Stimulated activated CD4-positive, alpha-beta T cell treated with anti-CD3 and anti-CD28 coated beads, Interleukin-4, amount 100 ng/mL, for 1 hour (primary cell): ENCODE data around the gene NLRX1.
A peak's percentile ranks its signal among the peaks of the same experiment; 100 is the strongest.
"Not testable (repeated sequence)": the region's sequence is repeated elsewhere in the genome, so short reads cannot be mapped to it uniquely, and the experiment has no call there.

Source experiments
- DNase-seq: peaks from one replicate; pipeline ENCODE4 v3.0.0-alpha.2; 2020

Gene NLRX1

DNA sequence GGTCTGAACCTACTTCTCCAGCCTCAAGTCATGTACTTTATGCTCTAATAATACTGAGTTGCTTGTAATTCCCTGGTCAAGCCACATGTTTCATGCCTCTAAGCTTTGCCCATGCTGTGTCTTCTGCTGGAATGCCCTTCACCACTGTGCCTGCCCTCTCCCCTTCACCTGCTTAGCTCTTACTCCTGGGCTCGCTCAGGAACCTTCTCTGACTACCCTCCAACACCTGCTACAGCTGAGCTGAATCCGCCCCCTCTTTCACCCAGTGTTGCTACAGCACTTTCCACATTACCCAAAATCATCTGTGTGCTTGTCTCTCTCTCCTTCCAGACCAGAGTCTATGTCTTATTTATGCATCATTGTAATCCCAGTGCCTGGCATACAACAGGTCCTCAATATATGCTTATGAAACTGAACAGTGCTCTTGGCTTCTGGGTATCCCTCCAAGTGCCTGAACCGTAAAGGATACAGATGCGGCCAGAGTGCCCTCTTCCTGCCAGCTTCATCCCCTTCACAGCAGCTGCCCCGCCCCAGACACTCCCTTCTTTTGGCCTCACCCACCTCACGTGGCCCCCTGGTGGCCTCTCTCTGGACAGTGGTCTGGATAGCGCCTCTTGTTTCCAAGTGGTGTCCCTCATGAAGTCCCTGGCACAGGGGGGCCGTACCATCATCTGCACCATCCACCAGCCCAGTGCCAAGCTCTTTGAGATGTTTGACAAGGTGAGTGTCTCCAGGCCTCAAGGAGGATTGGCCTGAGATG, 12.6 kb upstream of the NLRX1 start:
- DNase-seq: no peak

DNA sequence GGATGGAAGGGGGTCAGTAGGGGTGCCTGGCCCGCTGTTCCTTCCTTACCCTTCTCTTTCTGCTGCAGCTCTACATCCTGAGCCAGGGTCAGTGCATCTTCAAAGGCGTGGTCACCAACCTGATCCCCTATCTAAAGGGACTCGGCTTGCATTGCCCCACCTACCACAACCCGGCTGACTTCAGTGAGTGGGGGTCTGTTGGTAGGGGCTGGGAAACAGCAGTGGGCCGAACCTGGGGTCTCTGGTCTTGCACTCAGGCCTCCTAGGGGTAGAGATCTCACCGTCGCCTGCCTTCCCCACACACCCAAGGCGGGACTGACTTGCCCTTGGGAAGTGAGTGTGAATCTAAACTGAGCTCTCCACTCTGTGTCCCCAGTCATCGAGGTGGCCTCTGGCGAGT, 12.0 kb upstream of the NLRX1 start:
- no peak for DNase-seq

DNA sequence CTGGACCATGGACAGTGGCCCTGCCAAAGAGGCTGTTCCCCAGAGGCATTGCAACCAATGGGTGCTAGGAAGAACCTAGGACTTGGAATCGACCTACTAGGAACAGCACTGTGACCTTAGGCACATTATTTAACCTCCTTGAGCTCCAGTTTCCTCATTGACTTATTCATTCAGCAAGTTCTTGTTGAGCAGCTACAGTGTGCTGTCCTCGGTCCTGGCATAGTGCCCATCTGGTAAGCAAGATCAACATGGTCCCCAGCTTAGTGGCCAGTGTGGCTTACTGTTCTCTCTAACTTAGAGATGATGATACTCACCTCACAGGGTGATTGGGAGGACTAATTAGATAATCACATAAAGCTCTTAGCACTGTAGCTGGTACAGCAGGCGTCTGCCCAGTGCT, 11.5 kb upstream of the NLRX1 start:
- DNase-seq: no peak

DNA sequence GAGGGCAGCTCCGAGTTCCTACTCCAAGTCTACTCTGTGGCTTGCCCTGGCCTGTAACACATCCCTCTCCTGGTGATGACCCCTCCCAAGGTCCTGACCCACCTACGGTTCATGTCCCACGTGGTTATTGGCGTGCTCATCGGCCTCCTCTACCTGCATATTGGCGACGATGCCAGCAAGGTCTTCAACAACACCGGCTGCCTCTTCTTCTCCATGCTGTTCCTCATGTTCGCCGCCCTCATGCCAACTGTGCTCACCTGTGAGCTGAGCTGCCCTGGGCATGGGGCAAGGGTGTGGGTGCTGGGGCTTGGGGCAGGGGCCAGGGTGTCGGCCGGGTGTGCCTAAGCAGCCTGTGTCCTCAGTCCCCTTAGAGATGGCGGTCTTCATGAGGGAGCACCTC, 10.1 kb upstream of the NLRX1 start:
- DNase-seq: no peak

DNA sequence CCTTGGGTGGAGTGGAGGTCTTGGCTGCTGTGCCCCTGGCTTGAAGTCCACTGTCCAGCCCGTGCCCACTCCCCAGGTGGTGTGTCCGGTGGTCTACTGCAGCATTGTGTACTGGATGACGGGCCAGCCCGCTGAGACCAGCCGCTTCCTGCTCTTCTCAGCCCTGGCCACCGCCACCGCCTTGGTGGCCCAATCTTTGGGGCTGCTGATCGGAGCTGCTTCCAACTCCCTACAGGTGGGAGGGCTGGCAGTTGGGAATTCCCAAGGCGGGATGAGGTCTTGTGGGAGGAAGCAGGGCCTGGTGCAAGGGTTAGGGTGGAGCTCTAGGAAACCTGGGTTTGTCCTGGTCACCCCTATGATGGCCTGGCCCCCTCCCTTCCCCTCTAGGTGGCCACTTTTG, 8.4 kb upstream of the NLRX1 start:
- no peak for DNase-seq

DNA sequence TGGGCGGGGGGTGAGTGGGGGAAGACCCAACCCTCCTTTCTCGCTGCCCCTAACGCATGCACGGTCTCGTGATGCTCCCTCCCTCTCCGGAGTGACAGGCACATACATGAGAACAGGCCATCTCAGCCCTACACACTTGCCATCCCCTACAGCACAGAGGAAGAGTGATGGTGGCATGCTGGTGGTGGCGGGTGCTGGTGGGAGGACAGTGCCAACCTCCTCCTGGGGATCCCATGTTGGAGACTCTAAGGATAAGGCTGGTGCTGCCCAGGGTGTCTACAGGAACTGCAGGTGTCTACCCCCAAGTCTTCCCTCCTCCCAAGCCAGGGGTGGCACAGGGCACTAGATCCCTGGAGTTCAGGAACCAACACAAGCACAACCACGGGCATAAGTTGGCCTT, 6.7 kb upstream of the NLRX1 start:
- DNase-seq: no peak

DNA sequence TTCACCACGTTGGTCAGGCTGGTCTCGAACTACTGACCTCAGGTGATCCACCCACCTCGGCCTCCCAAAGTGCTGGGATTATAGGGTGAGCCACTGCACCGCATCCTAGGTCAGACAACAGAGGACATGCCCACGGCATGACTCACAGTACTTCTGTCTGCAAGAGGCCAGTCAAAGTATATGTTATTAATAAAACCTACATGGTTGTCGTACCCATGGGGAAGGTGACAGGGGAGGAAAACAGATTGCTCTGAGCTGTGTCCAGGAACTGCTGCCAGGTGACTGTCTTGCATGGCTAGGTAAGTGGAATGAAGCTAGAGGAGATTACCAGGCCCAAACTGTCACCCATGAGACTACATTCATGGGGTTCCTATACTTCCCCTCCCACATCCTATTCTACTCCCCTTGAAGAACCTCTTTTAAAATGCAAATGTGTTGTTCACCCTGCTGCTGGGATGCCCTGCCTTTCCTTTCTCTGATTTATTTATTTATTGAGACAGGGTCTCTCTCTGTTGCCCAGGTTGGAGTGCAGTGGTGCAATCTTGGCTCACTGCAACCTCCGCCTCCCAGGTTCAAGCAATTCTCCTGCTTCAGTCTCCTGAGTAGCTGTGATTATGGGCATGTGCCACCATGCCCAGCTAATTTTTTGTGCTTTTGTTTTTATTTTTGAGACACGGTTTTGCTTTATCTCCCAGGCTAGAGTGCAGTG, 2.0 kb upstream of the NLRX1 start:
- no peak for DNase-seq

DNA sequence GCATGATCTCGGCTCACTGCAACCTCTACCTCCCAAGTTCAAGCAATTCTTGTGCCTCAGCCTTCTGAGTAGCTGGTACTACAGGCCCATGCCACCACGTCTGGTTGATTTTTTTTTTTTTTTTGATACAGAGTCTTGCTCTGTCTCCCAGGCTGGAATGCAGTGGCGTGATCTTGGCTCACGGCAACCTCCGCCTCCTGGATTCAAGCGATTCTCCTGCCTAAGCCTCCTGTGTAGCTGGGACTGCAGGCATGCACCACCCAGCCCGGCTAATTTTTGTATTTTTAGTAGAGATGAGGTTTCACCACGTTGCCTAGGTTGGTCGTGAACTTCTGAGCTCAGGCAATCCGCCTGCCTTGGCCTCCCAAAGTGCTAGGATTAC, 1.5 kb upstream of the NLRX1 start:
- DNase-seq: not testable (repeated sequence)

DNA sequence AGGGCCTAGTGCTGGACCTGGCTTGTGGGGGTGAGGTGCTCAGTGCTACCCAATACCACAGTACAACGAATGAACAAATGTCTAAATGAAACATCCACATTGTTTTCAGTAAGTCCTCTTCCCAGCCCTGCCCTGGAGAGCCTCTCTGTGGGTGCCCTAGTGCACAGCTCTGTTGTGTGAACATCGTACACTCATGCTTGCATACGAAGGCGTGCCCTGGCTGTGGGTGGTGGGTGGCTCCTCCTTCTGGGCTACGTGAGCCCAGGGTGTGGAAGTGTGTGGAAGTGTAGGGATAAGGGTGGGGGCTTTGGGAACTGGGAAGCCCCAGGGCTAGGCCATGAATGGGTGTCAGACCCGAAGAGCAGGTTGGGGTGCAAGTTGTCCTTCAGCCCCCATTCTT, 592 bp upstream of the NLRX1 start:
- no peak for DNase-seq

DNA sequence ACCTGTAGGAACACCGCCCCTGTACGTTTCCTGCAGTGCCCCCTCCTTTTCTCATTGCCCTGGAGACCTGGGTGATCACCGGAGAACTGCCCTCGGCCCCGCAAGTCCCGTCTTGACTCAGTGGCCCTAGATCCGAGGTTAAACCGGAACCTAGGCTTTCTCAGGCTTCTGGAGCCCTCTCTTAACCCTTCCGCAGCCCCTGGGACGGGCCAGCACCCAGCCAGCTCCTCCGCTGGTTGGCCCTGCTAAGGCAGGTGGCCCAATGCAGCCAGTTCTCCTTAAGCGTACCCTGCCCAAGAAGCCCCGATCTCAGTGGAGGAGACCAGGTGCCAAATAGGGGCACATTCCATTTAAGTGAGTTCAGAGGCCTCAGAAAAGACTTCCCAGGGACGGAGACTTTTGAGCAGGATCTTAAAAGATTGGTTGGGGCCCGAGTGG, 776 bp downstream of the NLRX1 start:
- DNase-seq: peak; percentile 26

DNA sequence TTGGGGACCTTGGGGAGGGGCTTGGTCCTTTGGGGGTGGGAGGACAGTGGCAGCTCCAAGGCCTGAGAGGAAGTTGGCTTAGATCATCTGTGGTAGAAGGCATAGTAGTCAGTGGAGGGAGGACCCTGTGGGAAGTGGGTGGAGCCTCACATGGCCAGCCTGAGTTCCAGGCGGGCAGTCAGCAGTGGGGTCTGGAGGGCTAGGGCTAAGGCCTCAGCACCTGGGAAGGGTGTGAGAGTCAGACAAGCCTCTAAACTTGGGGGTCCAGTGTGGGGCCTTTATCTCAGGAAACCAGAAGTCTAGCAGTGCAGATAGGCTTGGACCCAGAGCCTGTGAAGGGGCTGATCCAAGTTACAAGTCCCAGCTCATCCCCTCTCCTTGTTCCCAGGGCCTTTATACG, 4.0 kb downstream of the NLRX1 start:
- DNase-seq: no peak

DNA sequence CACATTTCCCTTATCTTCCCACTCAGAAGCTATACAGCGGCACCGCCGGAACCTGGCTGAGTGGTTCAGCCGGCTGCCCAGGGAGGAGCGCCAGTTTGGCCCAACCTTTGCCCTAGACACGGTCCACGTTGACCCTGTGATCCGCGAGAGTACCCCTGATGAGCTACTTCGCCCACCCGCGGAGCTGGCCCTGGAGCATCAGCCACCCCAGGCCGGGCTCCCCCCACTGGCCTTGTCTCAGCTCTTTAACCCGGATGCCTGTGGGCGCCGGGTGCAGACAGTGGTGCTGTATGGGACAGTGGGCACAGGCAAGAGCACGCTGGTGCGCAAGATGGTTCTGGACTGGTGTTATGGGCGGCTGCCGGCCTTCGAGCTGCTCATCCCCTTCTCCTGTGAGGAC, 4.9 kb downstream of the NLRX1 start:
- DNase-seq: no peak

DNA sequence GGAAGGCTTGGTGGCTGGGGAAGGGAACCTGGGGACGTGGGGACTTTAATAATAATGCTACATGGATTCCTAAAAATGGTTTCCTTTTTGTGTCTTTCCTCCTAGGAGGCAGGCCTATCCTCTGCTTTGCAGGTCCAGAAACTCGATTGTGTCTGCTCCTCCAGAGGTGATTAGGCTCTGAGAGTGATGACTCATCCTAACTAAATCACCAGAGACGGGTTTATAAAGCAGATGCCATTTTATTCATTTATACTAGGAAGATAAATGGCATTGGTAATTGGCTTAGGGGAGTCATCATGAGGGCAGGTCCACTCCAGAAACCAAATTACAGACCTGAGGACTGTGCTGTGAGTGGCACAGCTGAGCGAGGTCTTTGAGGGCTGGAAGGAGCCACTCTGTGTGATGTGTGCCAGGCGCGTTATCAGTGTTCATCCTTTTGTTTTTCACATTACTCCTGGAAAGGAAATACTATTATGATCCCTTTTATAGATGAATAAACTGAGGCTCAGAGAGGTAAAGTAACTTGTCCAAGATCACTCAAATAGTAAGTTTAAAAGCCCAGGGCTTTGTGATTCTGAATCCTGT, 7.1 kb downstream of the NLRX1 start:
- DNase-seq: no peak

DNA sequence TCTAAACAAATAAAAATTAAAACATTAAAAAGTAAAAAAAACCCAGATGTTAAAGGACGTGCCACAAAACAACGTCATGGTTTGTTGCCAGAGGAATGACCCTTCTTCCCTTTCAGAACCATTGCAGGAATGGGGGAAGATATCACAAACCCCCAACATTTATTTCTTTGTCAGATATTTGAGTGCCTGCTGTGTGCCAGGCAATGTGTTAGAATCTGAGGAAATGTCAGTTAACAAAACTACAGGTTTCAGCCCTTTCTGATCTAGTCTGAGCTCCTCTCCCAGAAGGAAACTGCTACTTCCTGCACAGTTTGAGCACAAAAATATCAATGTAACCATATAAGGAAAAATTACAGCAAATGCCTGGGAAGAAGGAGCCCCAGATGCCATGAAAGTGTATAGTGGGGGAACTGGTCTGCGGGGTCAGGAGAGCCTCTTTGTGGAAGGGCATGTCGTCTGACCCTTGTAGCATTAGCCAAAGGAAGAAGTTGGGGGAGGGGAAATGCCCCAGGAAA, 9.7 kb downstream of the NLRX1 start:
- no peak for DNase-seq

DNA sequence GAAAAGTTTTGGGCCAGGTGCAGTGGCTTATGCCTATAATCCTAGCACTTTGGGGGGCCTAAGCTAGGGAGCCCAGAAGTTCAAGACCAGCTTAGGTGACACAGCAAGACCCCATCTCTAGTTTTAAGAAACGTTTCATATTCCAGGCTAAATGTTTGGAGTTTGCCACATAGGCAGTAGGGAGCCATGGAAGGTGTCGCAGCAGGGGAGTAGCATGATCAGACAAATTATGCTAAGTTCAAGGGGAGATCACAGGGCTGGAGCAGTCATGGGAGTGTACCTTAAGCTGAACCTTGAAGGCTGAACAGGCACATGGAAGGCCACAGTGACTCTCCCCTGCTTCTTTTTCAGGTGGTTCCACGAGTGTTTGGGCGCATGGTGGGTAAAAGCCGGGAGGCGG, 10.8 kb downstream of the NLRX1 start:
- DNase-seq: no peak

DNA sequence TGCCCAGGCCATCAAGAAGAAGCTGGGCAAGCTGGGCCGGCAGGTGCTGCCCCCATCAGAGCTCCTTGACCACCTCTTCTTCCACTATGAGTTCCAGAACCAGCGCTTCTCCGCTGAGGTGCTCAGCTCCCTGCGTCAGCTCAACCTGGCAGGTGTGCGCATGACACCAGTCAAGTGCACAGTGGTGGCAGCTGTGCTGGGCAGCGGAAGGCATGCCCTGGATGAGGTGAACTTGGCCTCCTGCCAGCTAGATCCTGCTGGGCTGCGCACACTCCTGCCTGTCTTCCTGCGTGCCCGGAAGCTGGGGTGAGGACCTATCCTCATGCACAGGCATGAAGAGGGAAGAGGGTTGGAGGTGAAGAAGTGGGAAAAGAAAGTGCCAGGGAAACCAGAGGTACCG, 11.5 kb downstream of the NLRX1 start:
- no peak for DNase-seq

DNA sequence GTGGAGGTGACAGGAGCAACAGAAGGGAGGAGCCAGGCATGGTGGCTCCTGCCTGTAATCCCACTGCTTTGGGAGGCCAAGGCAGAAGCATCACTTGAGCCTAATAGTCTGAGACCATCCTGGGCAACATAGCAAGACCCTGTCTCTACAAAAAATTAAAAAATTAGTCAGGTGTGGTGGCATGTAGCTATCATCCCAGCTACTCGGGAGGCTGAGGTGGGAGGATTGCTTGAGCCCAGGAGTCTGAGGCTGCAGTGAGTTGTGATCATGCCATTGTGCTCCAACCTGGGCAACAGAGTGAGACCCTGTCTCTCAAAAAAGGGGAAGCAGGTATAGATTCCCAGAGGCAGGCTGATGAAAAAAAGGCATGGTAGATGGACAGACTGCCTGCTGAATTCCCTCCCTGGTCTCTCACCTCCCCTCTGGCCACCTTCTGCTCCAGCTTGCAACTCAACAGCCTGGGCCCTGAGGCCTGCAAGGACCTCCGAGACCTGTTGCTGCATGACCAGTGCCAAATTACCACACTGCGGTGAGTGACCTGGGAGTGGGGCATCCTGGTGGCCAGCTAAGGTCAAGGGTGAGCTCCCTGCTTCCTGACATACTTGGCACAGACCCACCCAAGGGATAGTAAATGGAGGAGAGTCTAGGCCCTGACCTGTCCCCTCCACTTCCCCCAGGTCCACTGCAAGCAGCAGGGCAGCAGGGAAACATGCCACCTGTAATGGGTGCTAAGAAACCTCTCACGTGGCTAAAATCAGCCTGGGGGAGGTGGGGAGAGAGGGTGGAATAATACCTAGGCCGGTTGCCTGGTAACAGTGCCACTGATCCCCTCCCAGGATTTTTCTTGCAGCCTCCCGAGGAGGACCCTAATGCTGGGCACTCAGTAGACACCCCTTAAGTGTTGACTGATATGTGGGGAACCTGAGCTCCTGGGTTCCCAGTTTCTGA, 12.5 kb downstream of the NLRX1 start:
- DNase-seq: no peak

DNA sequence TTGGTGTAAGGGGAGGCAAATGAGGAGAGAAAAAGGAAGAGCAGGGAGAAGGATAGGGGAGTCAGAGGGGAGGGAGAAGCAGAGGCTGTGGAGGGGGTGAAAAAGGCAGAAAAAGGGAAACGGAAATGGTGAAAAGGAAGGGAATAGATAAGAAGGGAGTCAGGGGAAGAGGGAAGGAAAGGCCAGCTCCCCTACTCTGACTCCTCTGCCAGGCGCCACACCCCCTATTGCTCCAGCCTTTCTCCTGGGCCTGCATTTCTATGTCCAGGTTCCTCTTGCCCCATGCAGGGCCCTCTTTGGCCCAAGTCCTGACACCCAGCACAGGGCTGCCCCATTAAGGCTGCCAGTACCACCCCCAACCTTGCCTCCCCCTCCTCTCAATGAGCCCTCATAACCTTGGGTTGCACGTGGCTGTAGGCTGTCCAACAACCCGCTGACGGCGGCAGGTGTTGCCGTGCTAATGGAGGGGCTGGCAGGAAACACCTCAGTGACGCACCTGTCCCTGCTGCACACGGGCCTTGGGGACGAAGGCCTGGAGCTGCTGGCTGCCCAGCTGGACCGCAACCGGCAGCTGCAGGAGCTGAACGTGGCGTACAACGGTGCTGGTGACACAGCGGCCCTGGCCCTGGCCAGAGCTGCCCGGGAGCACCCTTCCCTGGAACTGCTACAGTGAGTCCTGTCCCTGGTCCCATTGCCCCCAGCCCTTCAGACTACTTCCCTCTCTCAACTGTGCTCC, 13.3 kb downstream of the NLRX1 start:
- no peak for DNase-seq

DNA sequence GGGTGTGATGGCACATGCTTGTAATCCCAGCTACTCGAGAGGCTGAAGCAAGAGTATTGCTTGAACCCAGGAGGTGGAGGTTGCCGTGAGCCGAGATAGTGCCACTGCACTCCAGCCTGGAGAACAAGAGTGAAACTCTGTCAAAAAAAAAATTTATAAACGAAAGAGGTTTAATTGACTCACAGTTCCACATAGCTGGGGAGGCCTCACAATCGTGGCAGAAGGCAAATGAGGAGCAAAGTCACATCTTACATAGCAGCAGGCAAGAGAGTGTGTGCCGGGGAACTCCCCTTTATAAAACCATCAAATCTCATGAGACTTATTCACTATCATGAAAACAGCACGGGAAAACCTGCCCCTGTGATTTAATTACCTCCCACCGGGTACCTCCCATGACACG, 15.9 kb downstream of the NLRX1 start:
- not testable (repeated sequence) for DNase-seq

DNA sequence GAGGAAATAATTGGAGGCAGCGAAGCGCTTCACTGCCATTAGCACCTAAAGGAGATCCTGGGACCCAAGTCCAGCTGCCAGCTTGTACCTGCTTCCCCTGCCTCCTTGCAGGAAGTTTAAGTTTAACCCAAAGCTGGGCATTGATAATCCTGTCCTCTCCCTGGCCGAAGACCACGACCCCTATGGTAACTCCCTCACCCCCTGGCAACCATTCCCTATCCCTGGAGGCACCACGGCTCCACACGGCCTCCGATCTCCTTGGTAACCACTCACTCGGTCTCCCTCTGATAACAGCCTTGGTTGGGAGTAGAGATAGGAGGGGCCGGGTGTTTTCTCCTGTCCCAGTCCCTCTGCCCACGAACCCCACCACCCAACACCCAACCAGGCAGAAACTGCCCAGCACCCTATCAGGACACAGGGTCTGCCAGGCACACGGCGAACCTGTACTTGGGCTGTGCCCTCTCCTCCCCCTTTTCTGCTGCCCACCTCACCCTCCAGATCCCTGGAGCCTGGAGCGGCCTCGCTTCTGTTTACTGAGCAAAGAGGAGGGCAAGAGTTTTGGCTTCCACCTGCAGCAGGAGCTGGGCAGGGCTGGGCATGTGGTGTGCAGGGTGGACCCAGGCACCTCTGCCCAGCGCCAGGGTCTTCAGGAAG, 17.6 kb downstream of the NLRX1 start:
- DNase-seq: no peak

DNA sequence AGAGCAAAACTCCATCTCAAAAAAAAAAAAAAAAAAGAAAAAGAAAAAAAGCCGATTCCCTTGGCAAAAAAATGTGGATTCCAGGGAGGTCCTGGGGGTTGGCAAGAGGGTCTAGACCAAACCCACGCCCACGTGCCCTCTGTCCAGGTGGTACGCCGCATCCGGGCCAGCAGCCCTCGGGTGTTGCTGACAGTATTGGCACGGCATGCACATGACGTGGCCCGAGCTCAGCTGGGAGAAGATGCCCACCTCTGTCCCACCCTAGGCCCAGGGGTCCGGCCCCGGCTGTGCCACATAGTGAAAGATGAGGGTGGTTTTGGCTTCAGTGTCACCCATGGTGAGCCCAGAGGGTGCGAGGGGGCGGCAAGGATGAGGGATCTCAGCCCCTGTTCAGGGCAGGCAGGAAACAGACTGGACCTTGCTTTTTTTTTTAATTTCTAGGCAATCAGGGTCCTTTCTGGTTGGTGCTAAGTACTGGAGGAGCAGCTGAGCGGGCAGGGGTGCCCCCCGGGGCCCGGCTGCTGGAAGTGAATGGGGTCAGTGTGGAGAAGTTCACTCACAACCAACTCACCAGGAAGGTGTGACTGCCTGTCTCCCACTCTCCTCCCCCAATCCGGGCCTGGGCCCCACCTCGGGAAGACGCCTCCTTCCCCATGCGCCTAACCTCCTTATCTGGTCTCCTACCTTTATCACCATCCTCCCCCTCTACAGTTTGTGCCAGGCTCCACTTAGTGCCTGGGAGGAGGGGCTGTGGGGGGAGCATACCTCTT, 18.8 kb downstream of the NLRX1 start:
- no peak for DNase-seq
